Activated CD8-positive, alpha-beta memory T cell treated with anti-CD3 and anti-CD28 coated beads for 24 hours (primary cell): Measurements from ENCODE around the gene CRYGD.
"Not testable (repeated sequence)": the region's sequence is repeated elsewhere in the genome, so short reads cannot be mapped to it uniquely, and the experiment has no call there.

ENCODE experiments used
- DNase-seq: peaks from one replicate; pipeline ENCODE4 v3.0.0-alpha.2; 2020

The CRYGD gene

GRCh38 chr2:208124013-208124715 is at the start of gene CRYGD:
Gene CRYGD (minus strand): TSS chr2:208124524. CDS start chr2:208124473, 51 bp downstream.
- DNase-seq, result peak; percentile 59

GRCh38 chr2:208172125-208172524 is 47.8 kb upstream of the CRYGD start:
- DNase-seq, result no peak

- DNase-seq, result no peak
These were observed 40.8 kb upstream of the CRYGD start for GRCh38 chr2:208164951-208165755.

- DNase-seq, result no peak
These were observed 39.2 kb upstream of the CRYGD start, which contains the start of gene CRYGA for GRCh38 chr2:208163489-208163888. Gene CRYGA (minus strand): TSS chr2:208163589. CDS start chr2:208163556, 33 bp downstream.

GRCh38 chr2:208156439-208156838 is 32.1 kb upstream of the CRYGD start:
- DNase-seq, result no peak

- no peak for DNase-seq
These were observed 28.8 kb upstream of the CRYGD start for GRCh38 chr2:208153156-208153555.

GRCh38 chr2:208150956-208151355 is 26.6 kb upstream of the CRYGD start:
- DNase-seq, result no peak

GRCh38 chr2:208150094-208150493 is 25.8 kb upstream of the CRYGD start:
- no peak for DNase-seq

GRCh38 chr2:208148803-208149202 is 24.5 kb upstream of the CRYGD start:
- no peak for DNase-seq

- no peak for DNase-seq
These were observed 23.4 kb upstream of the CRYGD start for GRCh38 chr2:208147759-208148158.

- DNase-seq, result no peak
These were observed 22.7 kb upstream of the CRYGD start for GRCh38 chr2:208147008-208147407.

- DNase-seq, result no peak
These were observed 21.7 kb upstream of the CRYGD start, which contains the start of gene CRYGB for GRCh38 chr2:208146006-208146405. Gene CRYGB (minus strand): TSS chr2:208146158. CDS start chr2:208146120, 38 bp downstream.

GRCh38 chr2:208142925-208143799 is 18.8 kb upstream of the CRYGD start:
- DNase-seq, result no peak

- DNase-seq, result no peak
These were observed 18.1 kb upstream of the CRYGD start for GRCh38 chr2:208142240-208142924.

- no peak for DNase-seq
These were observed 15.1 kb upstream of the CRYGD start for GRCh38 chr2:208139447-208139846.

GRCh38 chr2:208138334-208138733 is 14.0 kb upstream of the CRYGD start:
- not testable (repeated sequence) for DNase-seq

GRCh38 chr2:208136716-208137094 is 12.4 kb upstream of the CRYGD start:
- no peak for DNase-seq

- no peak for DNase-seq
These were observed 11.7 kb upstream of the CRYGD start for GRCh38 chr2:208135794-208136715.

- peak; percentile 59 for DNase-seq
These were observed 10.7 kb upstream of the CRYGD start for GRCh38 chr2:208134928-208135586.

- no peak for DNase-seq
These were observed 6.4 kb upstream of the CRYGD start for GRCh38 chr2:208130712-208131110.
